Stimulated activated naive CD8-positive, alpha-beta T cell treated with anti-CD3 and anti-CD28 coated beads, Interleukin-15, Interleukin-2, amounts not matched to agents 100 ng/mL and 50 ng/mL, for 24 hours (primary cell): ENCODE measurements around the gene MAGEA8.
A peak's percentile ranks its signal among the peaks of the same experiment; 100 is the strongest.
"Not testable (repeated sequence)": the region's sequence is repeated elsewhere in the genome, so short reads cannot be mapped to it uniquely, and the experiment has no call there.

Source experiments
- H3K27ac Mint-ChIP-seq: one replicate; pipeline ENCODE4 v1.8.0; 2021; ENCODE audit warnings: mild to moderate bottlenecking, mixed read lengths
- H3K27me3 Mint-ChIP-seq: one replicate; pipeline ENCODE4 v1.8.0; 2021; ENCODE audit warnings: mixed read lengths
- H3K36me3 Mint-ChIP-seq: one replicate; pipeline ENCODE4 v1.8.0; 2021; ENCODE audit warnings: low read depth, mixed read lengths
- H3K4me1 Mint-ChIP-seq: one replicate; pipeline ENCODE4 v1.8.0; 2021; ENCODE audit warnings: low read depth, mixed read lengths
- H3K4me3 Mint-ChIP-seq: one replicate; pipeline ENCODE4 v1.8.0; 2021; ENCODE audit warnings: mild to moderate bottlenecking, mixed read lengths
- H3K9me3 Mint-ChIP-seq: one replicate; pipeline ENCODE4 v1.8.0; 2021; ENCODE audit warnings: mixed read lengths

Gene MAGEA8

GRCh38 chrX:149870840-149871239 lies 10.1 kb upstream of the MAGEA8 start:
- Mint-ChIP-seq H3K4me1 (peaks cover 8% of the 10 kb centered on the region), H3K27me3 (peaks cover 6% of the 10 kb centered on the region), H3K4me3 (no peak overlapping the region), H3K27ac (no peak overlapping the region), H3K36me3 (no peaks in the 10 kb centered on the region), H3K9me3 (no peaks in the 10 kb centered on the region)

- H3K9me3 Mint-ChIP-seq: no peaks in the 10 kb centered on the region
- H3K36me3 Mint-ChIP-seq: no peaks in the 10 kb centered on the region
- H3K27ac Mint-ChIP-seq: no peak overlapping the region
These were observed 9.6 kb upstream of the MAGEA8 start for GRCh38 chrX:149871433-149871832.

GRCh38 chrX:149871940-149872339 lies 9.0 kb upstream of the MAGEA8 start:
- Mint-ChIP-seq H3K4me3 (no peak overlapping the region), H3K27ac (no peak overlapping the region), H3K4me1 (peaks cover 8% of the 10 kb centered on the region)

More at GRCh38 chrX:149871433-149871832, 9.6 kb upstream of the MAGEA8 start:
- Mint-ChIP-seq H3K4me3 (no peak overlapping the region), H3K27me3 (peaks cover 9% of the 10 kb centered on the region), H3K4me1 (peaks cover 8% of the 10 kb centered on the region)

GRCh38 chrX:149877157-149877556 lies 3.8 kb upstream of the MAGEA8 start:
- Mint-ChIP-seq H3K27me3 (peaks cover 16% of the 10 kb centered on the region), H3K9me3 (no peaks in the 10 kb centered on the region), H3K4me1 (no peaks in the 10 kb centered on the region), H3K4me3 (no peak overlapping the region), H3K36me3 (no peaks in the 10 kb centered on the region), H3K27ac (no peak overlapping the region)

More at GRCh38 chrX:149871940-149872339, 9.0 kb upstream of the MAGEA8 start:
- Mint-ChIP-seq H3K9me3 (no peaks in the 10 kb centered on the region), H3K27me3 (peaks cover 13% of the 10 kb centered on the region), H3K36me3 (no peaks in the 10 kb centered on the region)

- Mint-ChIP-seq H3K4me3 (no peak overlapping the region), H3K27ac (no peak overlapping the region), H3K36me3 (no peaks in the 10 kb centered on the region), H3K9me3 (no peaks in the 10 kb centered on the region), H3K27me3 (peaks cover 16% of the 10 kb centered on the region), H3K4me1 (no peaks in the 10 kb centered on the region)
These were observed 3.3 kb upstream of the MAGEA8 start for GRCh38 chrX:149877636-149878035.

- not testable (repeated sequence) for H3K27ac Mint-ChIP-seq, H3K4me1 Mint-ChIP-seq, H3K4me3 Mint-ChIP-seq
These were observed 9.8 kb downstream of the MAGEA8 start for GRCh38 chrX:149890828-149891227.

GRCh38 chrX:149898554-149898953 lies 17.6 kb downstream of the MAGEA8 start:
- H3K27ac Mint-ChIP-seq: peak overlapping the region; percentile 19
- peaks cover 17% of the 10 kb centered on the region for H3K4me1 Mint-ChIP-seq
- no peaks in the 10 kb centered on the region for H3K36me3 Mint-ChIP-seq
- no peak overlapping the region for H3K4me3 Mint-ChIP-seq
- H3K9me3 Mint-ChIP-seq: no peaks in the 10 kb centered on the region
- peaks cover 7% of the 10 kb centered on the region for H3K27me3 Mint-ChIP-seq

More at GRCh38 chrX:149890828-149891227, 9.8 kb downstream of the MAGEA8 start:
- H3K9me3 Mint-ChIP-seq, H3K36me3 Mint-ChIP-seq, H3K27me3 Mint-ChIP-seq: not testable (repeated sequence)

- Mint-ChIP-seq H3K27me3 (peaks cover 3% of the 10 kb centered on the region), H3K27ac (peak overlapping the region; percentile 52), H3K4me3 (peak overlapping the region; percentile 58), H3K4me1 (peaks cover 18% of the 10 kb centered on the region), H3K36me3 (no peaks in the 10 kb centered on the region), H3K9me3 (peaks cover 4% of the 10 kb centered on the region)
These were observed 23.1 kb downstream of the MAGEA8 start for GRCh38 chrX:149903889-149904748.

GRCh38 chrX:149908308-149908707 lies 27.3 kb downstream of the MAGEA8 start:
- Mint-ChIP-seq H3K9me3 (peaks cover 4% of the 10 kb centered on the region), H3K36me3 (no peaks in the 10 kb centered on the region)

GRCh38 chrX:149908727-149909126 lies 27.7 kb downstream of the MAGEA8 start:
- Mint-ChIP-seq H3K4me3 (no peak overlapping the region), H3K27me3 (no peaks in the 10 kb centered on the region), H3K27ac (no peak overlapping the region), H3K9me3 (peaks cover 4% of the 10 kb centered on the region), H3K4me1 (peaks cover 11% of the 10 kb centered on the region), H3K36me3 (no peaks in the 10 kb centered on the region)

More at GRCh38 chrX:149908308-149908707, 27.3 kb downstream of the MAGEA8 start:
- no peak overlapping the region for H3K4me3 Mint-ChIP-seq
- H3K27ac Mint-ChIP-seq: no peak overlapping the region
- no peaks in the 10 kb centered on the region for H3K27me3 Mint-ChIP-seq
- H3K4me1 Mint-ChIP-seq: peaks cover 11% of the 10 kb centered on the region

GRCh38 chrX:149909324-149910177 lies 28.6 kb downstream of the MAGEA8 start:
- peaks cover 4% of the 10 kb centered on the region for H3K4me1 Mint-ChIP-seq
- no peaks in the 10 kb centered on the region for H3K27me3 Mint-ChIP-seq
- H3K36me3 Mint-ChIP-seq: no peaks in the 10 kb centered on the region
- H3K4me3 Mint-ChIP-seq: no peak overlapping the region
- peaks cover 4% of the 10 kb centered on the region for H3K9me3 Mint-ChIP-seq
- no peak overlapping the region for H3K27ac Mint-ChIP-seq

GRCh38 chrX:149910178-149910695 lies 29.3 kb downstream of the MAGEA8 start:
- H3K27me3 Mint-ChIP-seq: no peaks in the 10 kb centered on the region
- H3K9me3 Mint-ChIP-seq: peaks cover 4% of the 10 kb centered on the region
- H3K36me3 Mint-ChIP-seq: no peaks in the 10 kb centered on the region
- H3K27ac Mint-ChIP-seq: no peak overlapping the region
- H3K4me1 Mint-ChIP-seq: no peaks in the 10 kb centered on the region
- H3K4me3 Mint-ChIP-seq: no peak overlapping the region

- no peaks in the 10 kb centered on the region for H3K9me3 Mint-ChIP-seq
- H3K27me3 Mint-ChIP-seq: no peaks in the 10 kb centered on the region
- peaks cover 5% of the 10 kb centered on the region for H3K4me1 Mint-ChIP-seq
- no peaks in the 10 kb centered on the region for H3K36me3 Mint-ChIP-seq
- H3K27ac Mint-ChIP-seq: no peak overlapping the region
- no peak overlapping the region for H3K4me3 Mint-ChIP-seq
These were observed 35.9 kb downstream of the MAGEA8 start for GRCh38 chrX:149916745-149917392.

- H3K4me3 Mint-ChIP-seq, H3K27ac Mint-ChIP-seq, H3K36me3 Mint-ChIP-seq, H3K27me3 Mint-ChIP-seq, H3K4me1 Mint-ChIP-seq, H3K9me3 Mint-ChIP-seq: not testable (repeated sequence)
These were observed 42.9 kb downstream of the MAGEA8 start for GRCh38 chrX:149923836-149924235.
